ENCODE data around the gene OR4D11.
"Not testable (repeated sequence)": the region's sequence is repeated elsewhere in the genome, so short reads cannot be mapped to it uniquely, and the experiment has no call there.

GRCh38 chr11:59543713-59544112, 40.3 kb downstream of the OR4D11 start:
- TF ChIP-seq CTCF (IDR thresholded peaks at IDR 0.05 in 2 of 3, conservative IDR thresholded peaks at IDR 0.05 in 1 of 3; ENCODE audit: borderline replicate concordance in 1 of 3, insufficient read depth in 1 of 3, low read depth in 2 of 3, low read length in 2 of 3); POLR2A (IDR thresholded peaks at IDR 0.05; ENCODE audit: borderline replicate concordance, extremely low read depth, insufficient read depth, insufficient read length); MAX (IDR thresholded peaks at IDR 0.05); JUND (IDR thresholded peaks at IDR 0.05); ELF1 (IDR thresholded peaks at IDR 0.05; ENCODE audit: borderline replicate concordance, low read depth); EZH2 (IDR thresholded peaks at IDR 0.05); SIN3A (IDR thresholded peaks at IDR 0.05; ENCODE audit: low read depth); EGR1 (IDR thresholded peaks at IDR 0.05; ENCODE audit: low read depth); POLR2AphosphoS5 (IDR thresholded peaks at IDR 0.05; ENCODE audit: low read depth, low read length); SRF (IDR thresholded peaks at IDR 0.05; ENCODE audit: low read depth); YY1 (IDR thresholded peaks at IDR 0.05; ENCODE audit: extremely low read depth, insufficient replicate concordance, low read depth, low read length): not testable (repeated sequence)
